ENCODE results near the gene SAXO1.

DNA sequence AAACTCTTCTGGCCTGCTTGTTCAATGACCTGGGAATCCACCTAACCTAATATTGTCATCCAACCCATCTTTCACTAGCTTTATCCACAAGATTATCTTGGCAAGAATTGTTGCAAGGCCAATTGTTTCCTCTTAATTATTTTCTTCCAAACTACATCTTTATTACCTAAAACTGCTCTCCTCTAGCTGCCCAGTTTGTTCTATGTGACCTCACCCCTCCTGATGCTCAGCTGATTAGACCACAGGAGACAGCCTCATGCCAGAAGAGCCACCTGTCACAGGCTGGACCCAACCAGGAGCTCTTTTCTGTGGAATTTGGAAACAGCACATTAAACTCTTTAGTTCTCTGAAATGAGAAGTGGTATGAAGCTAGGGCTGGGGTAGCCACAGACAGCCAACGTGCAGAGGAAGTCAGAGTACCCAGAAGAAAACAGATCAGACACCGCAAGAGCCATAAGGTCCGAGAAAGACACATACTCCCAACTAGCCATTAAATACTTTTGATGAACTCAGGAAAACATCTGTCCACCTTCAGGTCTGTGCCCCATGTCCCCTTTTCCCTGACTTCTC lies 12.0 kb downstream of the SAXO1 start:
- TF ChIP-seq, protein P1, sequence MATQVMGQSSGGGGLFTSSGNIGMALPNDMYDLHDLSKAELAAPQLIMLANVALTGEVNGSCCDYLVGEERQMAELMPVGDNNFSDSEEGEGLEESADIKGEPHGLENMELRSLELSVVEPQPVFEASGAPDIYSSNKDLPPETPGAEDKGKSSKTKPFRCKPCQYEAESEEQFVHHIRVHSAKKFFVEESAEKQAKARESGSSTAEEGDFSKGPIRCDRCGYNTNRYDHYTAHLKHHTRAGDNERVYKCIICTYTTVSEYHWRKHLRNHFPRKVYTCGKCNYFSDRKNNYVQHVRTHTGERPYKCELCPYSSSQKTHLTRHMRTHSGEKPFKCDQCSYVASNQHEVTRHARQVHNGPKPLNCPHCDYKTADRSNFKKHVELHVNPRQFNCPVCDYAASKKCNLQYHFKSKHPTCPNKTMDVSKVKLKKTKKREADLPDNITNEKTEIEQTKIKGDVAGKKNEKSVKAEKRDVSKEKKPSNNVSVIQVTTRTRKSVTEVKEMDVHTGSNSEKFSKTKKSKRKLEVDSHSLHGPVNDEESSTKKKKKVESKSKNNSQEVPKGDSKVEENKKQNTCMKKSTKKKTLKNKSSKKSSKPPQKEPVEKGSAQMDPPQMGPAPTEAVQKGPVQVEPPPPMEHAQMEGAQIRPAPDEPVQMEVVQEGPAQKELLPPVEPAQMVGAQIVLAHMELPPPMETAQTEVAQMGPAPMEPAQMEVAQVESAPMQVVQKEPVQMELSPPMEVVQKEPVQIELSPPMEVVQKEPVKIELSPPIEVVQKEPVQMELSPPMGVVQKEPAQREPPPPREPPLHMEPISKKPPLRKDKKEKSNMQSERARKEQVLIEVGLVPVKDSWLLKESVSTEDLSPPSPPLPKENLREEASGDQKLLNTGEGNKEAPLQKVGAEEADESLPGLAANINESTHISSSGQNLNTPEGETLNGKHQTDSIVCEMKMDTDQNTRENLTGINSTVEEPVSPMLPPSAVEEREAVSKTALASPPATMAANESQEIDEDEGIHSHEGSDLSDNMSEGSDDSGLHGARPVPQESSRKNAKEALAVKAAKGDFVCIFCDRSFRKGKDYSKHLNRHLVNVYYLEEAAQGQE (IDR thresholded peaks at IDR 0.05; ENCODE audit: insufficient read depth in 1 of 2, low read depth in 2 of 2, low read length in 2 of 2) = no peak
- TF ChIP-seq POLR2AphosphoS5 (IDR thresholded peaks at IDR 0.05; ENCODE audit: low read depth, low read length) (no peak), SIN3A (IDR thresholded peaks at IDR 0.05; ENCODE audit: borderline replicate concordance, insufficient read depth, low read length) (no peak)
